Stimulated activated CD8-positive, alpha-beta memory T cell treated with anti-CD3 and anti-CD28 coated beads, Interleukin-15, amount 100 ng/mL, for 1 hour (primary cell): Measurements from ENCODE around the gene B3GNT9.

Experiments
- DNase-seq: peaks from one replicate; pipeline ENCODE4 v3.0.0-alpha.2; 2020; ENCODE audit warnings: low read depth

Gene B3GNT9

DNA sequence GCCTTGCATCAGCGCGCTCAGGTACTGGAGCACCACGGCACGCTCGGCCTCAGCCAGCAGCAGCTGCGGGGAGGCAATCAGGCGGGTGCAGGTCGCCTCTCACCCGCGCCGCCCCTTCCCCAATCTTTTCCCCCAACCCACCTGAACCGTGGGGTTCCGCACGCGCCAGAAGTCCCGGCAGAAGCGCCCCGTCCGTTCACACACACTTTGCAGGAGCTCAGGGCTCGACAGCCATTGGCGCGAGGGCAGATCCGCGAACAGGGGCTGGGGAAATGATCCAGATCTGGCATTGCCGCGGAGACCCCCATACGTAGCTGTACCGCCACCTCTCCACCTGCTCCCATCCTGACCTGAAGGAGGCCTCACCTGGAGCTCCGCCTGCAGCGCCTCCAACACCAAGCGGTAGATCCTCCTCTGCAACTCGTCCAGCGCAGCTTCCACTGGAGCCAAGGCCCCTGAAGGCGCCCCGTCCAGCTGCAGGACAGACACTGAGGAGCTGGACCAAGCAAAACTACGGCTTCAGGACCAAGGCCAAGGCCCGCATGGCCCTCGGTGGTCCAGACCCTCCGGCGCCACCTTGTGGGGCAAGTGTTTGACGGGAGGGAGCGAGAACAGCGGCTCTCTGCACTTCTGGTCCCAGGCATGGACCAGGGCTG is 34.3 kb upstream of the B3GNT9 start:
- peak; percentile 73 for DNase-seq

GRCh38 chr16:67184453-67184994 is 33.7 kb upstream of the B3GNT9 start:
- DNase-seq, result no peak

DNA sequence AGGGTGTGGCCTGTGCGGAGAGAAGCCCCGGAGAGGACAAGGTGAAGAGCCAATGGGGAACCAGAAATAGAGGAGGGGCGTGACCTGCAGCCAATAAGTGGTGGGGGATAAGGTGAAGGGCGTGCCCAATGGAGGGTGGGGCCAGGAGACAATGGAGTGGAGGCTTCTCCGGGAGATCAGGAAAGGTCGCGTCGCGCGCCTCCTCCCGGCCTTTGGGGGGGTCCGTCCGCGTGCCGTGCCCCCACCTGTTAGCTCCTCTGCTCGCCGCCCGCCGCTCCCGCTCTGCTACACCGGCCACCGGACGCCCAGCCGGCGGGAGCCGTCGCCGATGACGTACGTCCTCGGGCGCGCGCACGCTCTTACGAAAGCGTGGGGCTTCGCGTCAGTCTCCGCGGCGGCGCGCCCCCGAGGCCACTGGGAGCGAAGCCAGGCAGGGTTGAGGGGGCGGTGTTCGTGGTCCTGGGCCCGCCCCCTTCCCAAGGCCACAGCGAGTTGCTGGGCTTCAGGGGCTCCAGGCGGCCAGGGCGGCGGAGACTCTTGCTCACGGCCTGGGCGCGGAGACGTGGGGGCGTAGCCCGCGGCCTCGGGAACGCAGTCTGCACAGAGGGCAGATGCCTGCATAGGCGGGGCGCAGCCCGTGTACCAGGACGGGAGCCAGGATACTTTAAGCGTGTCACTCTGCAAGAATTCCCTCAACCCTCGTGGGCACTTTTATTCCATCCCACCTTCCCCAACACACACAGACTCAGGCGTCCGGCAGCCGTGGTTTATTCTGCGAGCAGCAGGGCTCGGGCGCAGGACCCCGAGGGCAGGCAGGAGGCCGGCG is 33.0 kb upstream of the B3GNT9 start, which contains the start of gene MATCAP1:
TSS of gene MATCAP1 (minus strand) at position 337 of the 826 bp plus-strand sequence. CDS start 3,353 bp downstream, outside the sequence.
- peak; percentile 84 for DNase-seq

DNA sequence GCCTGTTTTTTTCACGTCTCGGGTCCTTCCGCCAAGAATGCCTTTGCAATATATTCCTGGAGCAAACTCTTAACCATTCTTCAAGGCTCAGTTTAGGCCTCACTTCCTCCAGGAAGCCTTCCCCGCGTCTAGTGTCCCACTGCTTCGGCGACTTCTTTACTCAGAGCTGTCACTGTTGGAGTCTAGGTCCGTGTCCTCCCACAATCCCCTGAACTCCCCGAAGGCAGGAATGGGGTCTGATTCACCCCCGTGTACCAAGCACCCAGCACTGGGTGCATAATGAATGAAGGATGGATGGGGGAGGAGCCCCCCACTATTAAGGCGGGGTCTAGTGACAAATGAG is 32.5 kb upstream of the B3GNT9 start:
- DNase-seq, result no peak

- DNase-seq, result no peak
Observed at GRCh38 chr16:67182288-67182687, 31.5 kb upstream of the B3GNT9 start.

DNA sequence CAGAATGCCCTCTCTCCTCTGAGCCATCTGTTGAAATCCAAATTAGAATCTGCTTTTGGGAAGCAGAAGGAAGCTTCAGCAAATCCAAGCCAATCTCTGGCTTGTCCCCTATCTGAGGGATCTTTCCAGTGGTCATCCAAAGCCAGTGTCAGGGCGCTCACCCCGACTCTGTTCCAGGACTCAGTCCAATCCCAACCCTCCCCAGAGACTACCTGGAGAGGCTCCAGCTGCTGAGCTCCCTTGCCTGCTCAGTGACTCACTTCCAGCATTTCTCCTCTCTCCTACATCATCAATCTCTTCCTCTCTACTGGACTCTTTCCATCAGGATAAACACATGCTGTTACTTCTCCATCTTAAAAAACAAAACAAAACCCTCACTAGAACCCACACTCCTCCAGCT is 30.5 kb upstream of the B3GNT9 start:
- no peak for DNase-seq

DNA sequence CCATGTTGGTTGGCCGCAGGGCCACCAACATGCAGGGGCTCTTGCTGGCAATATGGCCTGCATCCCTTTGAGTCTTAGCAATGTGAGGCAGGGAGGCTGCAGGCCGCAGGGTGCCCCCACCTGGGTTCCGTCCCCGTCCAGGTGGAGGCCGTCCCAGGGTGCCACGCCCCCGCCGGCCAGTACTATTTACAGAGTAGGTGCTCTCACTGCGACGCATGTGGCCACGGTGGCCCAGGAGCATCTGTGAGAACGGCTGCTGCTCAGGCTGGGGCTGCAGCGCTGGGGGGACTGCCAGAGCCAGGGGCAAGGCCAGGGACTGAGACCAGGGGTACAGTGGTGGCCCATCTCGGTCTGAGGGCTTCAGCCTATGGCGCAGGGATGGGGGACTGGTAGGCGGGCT is 29.4 kb upstream of the B3GNT9 start:
- no peak for DNase-seq

DNA sequence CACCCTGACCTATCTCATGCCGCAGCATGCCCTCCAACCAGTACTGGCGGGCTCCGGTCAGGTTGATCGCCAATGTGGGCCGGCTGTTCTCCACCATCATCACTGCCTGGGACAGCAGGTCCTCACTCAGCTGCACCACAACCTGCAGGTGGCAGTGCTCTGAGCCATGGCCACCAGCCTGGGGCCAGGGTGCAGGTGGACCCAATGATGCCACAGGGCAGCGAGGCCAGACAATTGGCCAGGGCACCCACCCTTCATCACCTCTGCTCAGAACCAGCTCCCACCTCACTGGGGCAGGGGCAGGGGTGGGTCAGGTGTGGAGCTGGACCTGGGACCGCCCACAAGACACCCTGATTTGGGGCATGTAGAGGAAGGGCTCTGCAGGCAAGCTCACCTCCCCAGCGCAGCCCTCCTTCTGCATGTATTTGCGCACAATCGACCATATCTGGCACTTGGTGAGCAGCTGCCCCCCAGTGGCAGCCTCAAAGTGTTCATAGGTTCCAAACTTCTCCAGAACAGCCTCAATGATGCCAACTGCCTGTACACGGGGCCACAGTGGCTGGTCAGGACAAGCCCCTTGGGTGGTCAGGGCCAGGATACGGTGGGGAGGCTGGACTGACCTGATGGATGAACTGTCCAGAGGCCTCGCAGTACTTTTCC is 28.8 kb upstream of the B3GNT9 start:
- no peak for DNase-seq

- DNase-seq, result no peak
Observed at GRCh38 chr16:67177743-67178699, 27.2 kb upstream of the B3GNT9 start.

GRCh38 chr16:67176662-67177061 is 25.9 kb upstream of the B3GNT9 start:
- DNase-seq, result no peak

- DNase-seq, result no peak
Observed at GRCh38 chr16:67174706-67175231, 24.0 kb upstream of the B3GNT9 start.

DNA sequence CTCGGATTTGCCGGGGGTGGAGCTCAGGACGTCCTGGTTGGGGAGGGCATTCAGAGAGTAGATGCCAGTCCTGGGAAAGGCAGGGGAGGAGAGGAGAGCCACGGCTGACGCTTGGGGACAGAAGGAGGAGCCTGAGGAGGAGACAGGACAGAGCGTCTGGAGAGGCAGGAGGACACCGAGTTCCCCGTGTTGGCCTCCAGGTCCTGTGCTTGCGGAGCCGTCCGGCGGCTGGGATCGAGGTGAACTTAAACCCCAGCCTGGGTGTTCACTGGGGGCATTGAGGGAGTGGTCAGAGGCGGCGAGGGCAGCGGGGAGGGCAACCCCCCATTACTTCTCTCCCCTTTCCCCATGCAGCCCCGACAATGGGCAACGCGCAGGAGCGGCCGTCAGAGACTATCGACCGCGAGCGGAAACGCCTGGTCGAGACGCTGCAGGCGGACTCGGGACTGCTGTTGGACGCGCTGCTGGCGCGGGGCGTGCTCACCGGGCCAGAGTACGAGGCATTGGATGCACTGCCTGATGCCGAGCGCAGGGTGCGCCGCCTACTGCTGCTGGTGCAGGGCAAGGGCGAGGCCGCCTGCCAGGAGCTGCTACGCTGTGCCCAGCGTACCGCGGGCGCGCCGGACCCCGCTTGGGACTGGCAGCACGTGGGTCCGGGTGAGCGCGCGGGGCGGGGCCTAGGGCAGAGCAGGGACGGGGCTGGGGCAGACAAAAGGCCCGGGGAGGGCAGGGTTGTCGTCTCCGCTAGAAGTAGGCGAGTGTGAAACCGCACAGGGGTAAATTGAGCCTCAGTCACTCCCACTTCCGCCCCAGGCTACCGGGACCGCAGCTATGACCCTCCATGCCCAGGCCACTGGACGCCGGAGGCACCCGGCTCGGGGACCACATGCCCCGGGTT is 23.3 kb upstream of the B3GNT9 start:
- DNase-seq, result no peak

DNA sequence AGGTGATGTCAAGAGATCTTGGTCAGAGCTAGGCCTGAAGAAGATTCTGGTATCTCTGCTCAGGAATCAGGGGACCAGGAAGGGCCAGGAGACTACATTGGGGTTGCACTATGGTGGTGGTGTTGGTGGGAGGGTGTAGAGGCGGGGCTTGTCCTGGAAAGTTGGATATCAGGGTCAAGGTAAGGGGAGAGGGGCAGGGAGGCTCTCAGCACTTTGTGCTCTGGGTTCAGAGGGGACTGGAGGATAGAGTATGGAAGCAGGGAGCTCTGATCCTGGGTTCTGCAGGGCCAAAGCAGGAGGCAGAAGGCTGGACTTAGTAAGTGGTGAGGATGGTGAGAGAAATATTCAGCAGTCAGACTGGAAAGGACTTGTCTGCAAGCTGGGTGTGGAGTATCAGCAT is 22.5 kb upstream of the B3GNT9 start:
- DNase-seq, result no peak

DNA sequence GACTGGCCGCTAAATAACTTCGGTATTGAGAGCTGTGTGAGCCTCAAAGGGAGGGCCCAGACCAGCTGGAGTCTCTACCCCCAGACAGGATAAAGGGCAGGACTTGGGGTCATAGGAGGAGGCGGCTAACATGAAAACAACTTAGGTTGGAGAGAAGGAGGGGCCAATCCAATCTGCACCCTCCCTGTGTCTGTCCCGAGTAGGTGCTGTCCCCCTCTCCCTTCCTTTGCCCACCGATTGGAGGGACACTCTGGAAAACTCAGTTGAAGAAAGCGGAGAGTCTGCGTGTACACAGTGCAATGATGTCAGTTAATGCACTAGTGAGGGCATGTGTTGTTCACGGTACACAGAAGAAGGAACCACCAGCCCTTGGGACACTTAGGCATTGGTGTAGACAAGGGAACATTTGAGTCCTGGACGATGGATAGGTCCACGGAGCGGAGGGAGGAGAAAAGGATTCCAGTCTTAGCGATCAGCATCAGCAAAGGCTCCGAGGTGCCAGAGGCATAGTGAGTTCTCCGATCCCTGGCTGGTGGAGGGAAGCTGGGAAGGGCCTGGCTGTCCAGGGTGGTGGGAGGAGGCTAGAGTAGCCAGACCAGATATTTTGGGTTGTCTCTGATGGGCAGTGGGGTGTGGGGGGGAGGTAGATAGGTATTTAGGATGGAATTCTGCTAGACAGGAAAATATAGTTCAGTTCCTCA is 20.3 kb upstream of the B3GNT9 start:
- DNase-seq, result no peak

- DNase-seq, result no peak
Observed at GRCh38 chr16:67170168-67170948, 19.6 kb upstream of the B3GNT9 start, which contains the start of gene NOL3. NOL3 (plus strand) TSS chr16:67170538.

GRCh38 chr16:67169642-67170167 is 18.9 kb upstream of the B3GNT9 start:
- no peak for DNase-seq

DNA sequence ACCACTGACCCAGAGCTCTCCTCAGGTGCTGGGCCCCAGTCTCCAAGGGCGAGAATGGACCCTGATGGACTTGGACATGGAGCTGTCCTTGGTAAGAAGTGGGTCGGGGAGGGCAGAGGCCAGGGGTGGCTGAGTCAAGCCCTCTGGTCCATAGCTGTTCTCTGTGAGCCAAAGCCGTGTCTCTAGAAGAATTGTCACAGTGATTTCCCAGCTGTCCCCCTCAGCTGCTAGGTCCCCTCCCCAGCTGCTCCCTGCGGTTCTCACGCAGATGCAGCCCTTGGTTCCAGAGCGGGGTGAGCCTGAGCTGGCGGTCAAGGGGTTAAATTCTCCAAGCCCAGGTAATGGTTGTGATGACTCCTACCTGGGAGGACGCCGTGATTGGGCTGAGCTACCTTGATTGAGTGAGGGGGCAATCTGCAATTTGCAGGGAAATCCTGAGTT is 18.2 kb upstream of the B3GNT9 start:
- no peak for DNase-seq

DNA sequence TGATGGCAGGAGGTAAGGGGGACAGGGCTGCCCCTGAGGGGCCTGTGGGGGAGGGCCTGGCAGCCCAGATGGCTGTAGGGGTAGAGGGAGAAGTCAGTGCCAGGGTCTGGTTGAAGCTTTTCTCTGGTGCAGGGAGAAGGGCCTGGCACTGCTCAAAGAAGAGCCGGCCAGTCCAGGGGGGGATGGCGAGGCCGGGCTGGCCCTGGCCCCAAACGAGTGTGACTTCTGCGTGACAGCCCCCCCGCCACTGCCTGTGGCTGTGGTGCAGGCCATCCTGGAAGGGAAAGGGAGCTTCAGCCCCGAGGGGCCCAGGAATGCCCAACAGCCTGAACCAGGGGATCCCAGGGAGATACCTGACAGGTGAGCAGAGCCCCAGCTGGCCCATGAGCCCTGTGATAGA is 16.8 kb upstream of the B3GNT9 start:
- no peak for DNase-seq
